Mesendoderm (in vitro differentiated cells): Measurements from ENCODE around the gene NKD2.

Experiments
- DNase-seq: peaks from one replicate; pipeline ENCODE4 v3.0.0; 2013
- H2AK5ac ChIP-seq: 2 replicates; pipeline ENCODE4 v1.6.1; 2013; ENCODE audit warnings: low read length, inconsistent platforms
- H2BK120ac ChIP-seq: 2 replicates; pipeline ENCODE4 v1.6.1; 2013; ENCODE audit warnings: low read depth, mild to moderate bottlenecking, low read length, moderate library complexity, mixed read lengths
- H2BK15ac ChIP-seq: replicated peaks from 2 replicates; pipeline ENCODE4 v1.6.1; 2013; ENCODE audit warnings: low read depth, mild to moderate bottlenecking, moderate library complexity
- H2BK5ac ChIP-seq: 2 replicates; pipeline ENCODE4 v1.6.1; 2013; ENCODE audit warnings: low read length, inconsistent platforms
- H3K18ac ChIP-seq: 2 replicates; pipeline ENCODE4 v1.6.1; 2013; ENCODE audit warnings: mild to moderate bottlenecking, low read length, mixed read lengths
- H3K23ac ChIP-seq: one replicate; pipeline ENCODE4 v1.6.1; 2013; ENCODE audit warnings: low read length
- H3K27ac ChIP-seq: 2 replicates; pipeline ENCODE4 v1.5.1; 2013; ENCODE audit warnings: low read depth, mild to moderate bottlenecking, inconsistent platforms, low read length, moderate library complexity
- H3K27me3 ChIP-seq: 2 replicates; pipeline ENCODE4 v1.6.1; 2013; ENCODE audit warnings: low read length, control low read depth, mild to moderate bottlenecking, inconsistent platforms; ENCODE audit not compliant: insufficient read depth, poor library complexity
- H3K36me3 ChIP-seq: 2 replicates; pipeline ENCODE4 v1.6.1; 2013; ENCODE audit warnings: low read length, inconsistent platforms; ENCODE audit not compliant: control insufficient read depth, insufficient read depth
- H3K4ac ChIP-seq: one replicate; pipeline ENCODE4 v1.6.1; 2013; ENCODE audit warnings: low read depth, mild to moderate bottlenecking, low read length, moderate library complexity
- H3K4me1 ChIP-seq: 2 replicates; pipeline ENCODE4 v1.6.1; 2013; ENCODE audit warnings: low read depth, low read length, inconsistent platforms; ENCODE audit not compliant: control insufficient read depth
- H3K4me2 ChIP-seq: 2 replicates; pipeline ENCODE4 v1.6.1; 2013; ENCODE audit warnings: low read length
- H3K4me3 ChIP-seq: 2 replicates; pipeline ENCODE4 v1.5.1; 2013; ENCODE audit warnings: mild to moderate bottlenecking, low read length
- H3K56ac ChIP-seq: one replicate; pipeline ENCODE4 v1.6.1; 2013; ENCODE audit warnings: low read length
- H3K79me1 ChIP-seq: 2 replicates; pipeline ENCODE4 v1.6.1; 2013; ENCODE audit warnings: low read length, inconsistent platforms
- H3K79me2 ChIP-seq: 2 replicates; pipeline ENCODE4 v1.6.1; 2013; ENCODE audit warnings: mild to moderate bottlenecking, low read length; ENCODE audit not compliant: control insufficient read depth, insufficient read depth
- H3K9ac ChIP-seq: 2 replicates; pipeline ENCODE4 v1.6.1; 2013; ENCODE audit warnings: low read length, inconsistent platforms
- H4K5ac ChIP-seq: one replicate; pipeline ENCODE4 v1.6.1; 2013; ENCODE audit warnings: low read length
- H4K8ac ChIP-seq: one replicate; pipeline ENCODE4 v1.6.1; 2013; ENCODE audit warnings: low read depth, mild to moderate bottlenecking, control low read depth, low read length, moderate library complexity
- WGBS: extraction: QIAGEN DNeasy Blood & Tissue Kit; methylation state at CpG from one replicate; pipeline ENCODE4 v1.1.7; 2013; ENCODE audit warnings: low lambda C conversion rate, missing lambda C conversion rate; ENCODE audit not compliant: insufficient coverage; ENCODE audit errors: extremely low coverage; 5-methylcytosine and 5-hydroxymethylcytosine counted together

Gene NKD2

GRCh38 chr5:1054018-1054798 lies 45.6 kb downstream of the NKD2 start:
- H3K56ac ChIP-seq: no peak overlapping the region
- H3K79me1 ChIP-seq: no peaks in the 10 kb centered on the region
- H3K9ac ChIP-seq: no peak overlapping the region
- no peak overlapping the region for H4K8ac ChIP-seq
- no peak overlapping the region for H3K27ac ChIP-seq
- H3K27me3 ChIP-seq: no peaks in the 10 kb centered on the region
- H3K36me3 ChIP-seq: no peaks in the 10 kb centered on the region
- no peak for DNase-seq
- no peak overlapping the region for H3K18ac ChIP-seq
- WGBS: no CpG with 5 or more reads among the region's 39 CpGs
- H2BK5ac ChIP-seq: no peak overlapping the region
- H2AK5ac ChIP-seq: no peak overlapping the region
- H3K4ac ChIP-seq: no peak overlapping the region
- H3K4me2 ChIP-seq: no peak overlapping the region
- H2BK15ac ChIP-seq: no peak overlapping the region
- H3K4me3 ChIP-seq: no peak overlapping the region
- no peak overlapping the region for H2BK120ac ChIP-seq
- H3K23ac ChIP-seq: no peak overlapping the region
- no peak overlapping the region for H4K5ac ChIP-seq
- H3K79me2 ChIP-seq: no peaks in the 10 kb centered on the region
- H3K4me1 ChIP-seq: no peaks in the 10 kb centered on the region

DNA sequence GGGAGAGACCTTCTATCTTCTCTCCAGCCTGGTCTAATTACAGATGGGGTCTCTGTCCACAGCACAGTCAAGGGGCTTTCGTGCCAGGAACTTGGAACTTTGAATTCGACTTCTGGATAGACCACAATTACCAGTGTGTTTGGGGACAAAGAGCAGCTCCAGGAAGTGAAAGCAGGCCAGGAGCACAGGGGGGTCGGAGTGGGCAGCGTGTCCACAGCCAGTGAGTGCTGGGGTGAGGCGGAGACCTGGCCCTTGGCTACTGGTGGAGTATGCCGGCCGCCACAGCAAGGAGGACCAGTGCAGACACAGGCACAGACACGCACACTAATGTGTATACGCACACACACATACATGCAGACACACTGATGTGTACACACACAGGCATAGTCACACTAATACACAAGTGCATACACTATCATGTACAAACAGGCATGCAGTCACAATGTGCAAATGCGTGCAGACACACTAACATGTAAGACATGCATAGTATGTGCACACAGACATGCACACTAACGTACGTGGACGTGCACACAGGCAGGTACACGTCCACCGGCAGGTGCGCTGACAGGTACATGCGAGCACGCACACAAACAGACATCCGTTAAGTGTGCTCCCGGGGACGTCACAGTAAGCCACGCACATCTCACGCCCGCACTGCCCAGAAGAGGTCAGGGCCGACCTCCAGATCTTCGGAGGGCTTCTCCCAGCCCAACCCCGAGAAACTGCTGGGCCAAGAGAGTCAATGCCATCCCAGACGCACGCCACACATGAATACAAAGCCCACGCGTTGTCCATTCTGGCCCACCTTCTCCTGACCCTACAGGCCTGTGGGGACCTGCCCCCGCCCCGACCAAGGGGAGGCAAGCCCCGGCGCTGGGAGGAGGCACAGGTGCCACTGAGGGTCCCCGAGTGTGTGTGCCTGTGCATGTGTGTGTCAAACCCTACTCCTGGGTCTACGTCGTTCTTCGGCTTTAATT lies 46.5 kb downstream of the NKD2 start:
- WGBS: no CpG with 5 or more reads among the region's 39 CpGs
- no peak overlapping the region for H3K56ac ChIP-seq
- no peaks in the 10 kb centered on the region for H3K79me1 ChIP-seq

DNA sequence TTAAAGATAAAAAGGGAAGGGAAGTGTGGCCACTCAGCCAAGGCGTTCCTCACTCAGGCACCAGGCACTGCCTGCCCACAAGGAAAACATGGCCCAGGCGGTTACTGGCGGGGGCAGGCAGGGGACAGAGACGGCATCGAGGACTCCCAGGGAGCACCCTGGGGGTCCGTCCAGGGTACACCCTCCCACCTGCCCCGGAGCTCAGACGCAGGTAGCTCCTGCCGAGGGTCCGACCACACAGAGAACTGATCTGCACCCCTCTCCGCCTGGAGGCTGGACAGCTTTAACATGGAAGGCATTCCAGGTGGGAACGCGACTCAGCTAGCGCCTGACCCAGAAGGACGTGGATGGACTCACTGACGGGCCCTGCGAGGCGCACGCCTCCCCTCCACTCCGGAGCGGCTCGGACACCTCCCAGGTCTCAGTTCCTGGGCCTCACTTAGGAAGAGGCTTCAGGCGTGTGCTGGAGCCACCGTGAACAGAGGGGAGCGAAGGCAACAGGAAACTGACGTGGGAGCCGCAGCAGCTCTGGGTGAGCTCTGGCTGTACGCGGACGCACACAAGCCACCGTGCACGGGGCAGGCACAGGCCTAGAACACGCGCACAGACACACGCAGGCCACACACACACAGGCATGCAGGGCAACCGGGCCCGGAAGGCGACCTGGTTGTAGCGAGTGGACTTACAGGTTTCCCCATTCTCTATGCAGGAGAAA lies 47.5 kb downstream of the NKD2 start:
- Histone ChIP-seq H3K4me2 (no peak overlapping the region), H4K5ac (no peak overlapping the region), H4K8ac (no peak overlapping the region), H2BK120ac (no peak overlapping the region), H3K4ac (no peak overlapping the region), H3K56ac (no peak overlapping the region), H3K27me3 (no peaks in the 10 kb centered on the region), H3K79me1 (no peaks in the 10 kb centered on the region), H2BK15ac (no peak overlapping the region), H2AK5ac (no peak overlapping the region), H3K4me1 (no peaks in the 10 kb centered on the region), H3K23ac (no peak overlapping the region), H3K36me3 (no peaks in the 10 kb centered on the region), H3K18ac (no peak overlapping the region), H2BK5ac (no peak overlapping the region), H3K4me3 (no peak overlapping the region), H3K9ac (no peak overlapping the region), H3K27ac (no peak overlapping the region), H3K79me2 (no peaks in the 10 kb centered on the region)
- DNase-seq: no peak
- no CpG with 5 or more reads among the region's 39 CpGs for WGBS

More for the DNA sequence above, 46.5 kb downstream of the NKD2 start:
- H3K27me3 ChIP-seq: no peaks in the 10 kb centered on the region
- no peak overlapping the region for H3K23ac ChIP-seq
- no peak overlapping the region for H3K18ac ChIP-seq
- H2BK120ac ChIP-seq: no peak overlapping the region
- no peak overlapping the region for H4K8ac ChIP-seq
- no peak overlapping the region for H2BK5ac ChIP-seq
- no peak overlapping the region for H3K4me2 ChIP-seq
- no peak overlapping the region for H3K27ac ChIP-seq
- no peak overlapping the region for H2AK5ac ChIP-seq
- H3K4me1 ChIP-seq: no peaks in the 10 kb centered on the region
- H2BK15ac ChIP-seq: no peak overlapping the region
- H4K5ac ChIP-seq: no peak overlapping the region
- H3K9ac ChIP-seq: no peak overlapping the region
- no peak overlapping the region for H3K4me3 ChIP-seq
- H3K4ac ChIP-seq: no peak overlapping the region
- no peaks in the 10 kb centered on the region for H3K79me2 ChIP-seq
- no peak for DNase-seq
- no peaks in the 10 kb centered on the region for H3K36me3 ChIP-seq

DNA sequence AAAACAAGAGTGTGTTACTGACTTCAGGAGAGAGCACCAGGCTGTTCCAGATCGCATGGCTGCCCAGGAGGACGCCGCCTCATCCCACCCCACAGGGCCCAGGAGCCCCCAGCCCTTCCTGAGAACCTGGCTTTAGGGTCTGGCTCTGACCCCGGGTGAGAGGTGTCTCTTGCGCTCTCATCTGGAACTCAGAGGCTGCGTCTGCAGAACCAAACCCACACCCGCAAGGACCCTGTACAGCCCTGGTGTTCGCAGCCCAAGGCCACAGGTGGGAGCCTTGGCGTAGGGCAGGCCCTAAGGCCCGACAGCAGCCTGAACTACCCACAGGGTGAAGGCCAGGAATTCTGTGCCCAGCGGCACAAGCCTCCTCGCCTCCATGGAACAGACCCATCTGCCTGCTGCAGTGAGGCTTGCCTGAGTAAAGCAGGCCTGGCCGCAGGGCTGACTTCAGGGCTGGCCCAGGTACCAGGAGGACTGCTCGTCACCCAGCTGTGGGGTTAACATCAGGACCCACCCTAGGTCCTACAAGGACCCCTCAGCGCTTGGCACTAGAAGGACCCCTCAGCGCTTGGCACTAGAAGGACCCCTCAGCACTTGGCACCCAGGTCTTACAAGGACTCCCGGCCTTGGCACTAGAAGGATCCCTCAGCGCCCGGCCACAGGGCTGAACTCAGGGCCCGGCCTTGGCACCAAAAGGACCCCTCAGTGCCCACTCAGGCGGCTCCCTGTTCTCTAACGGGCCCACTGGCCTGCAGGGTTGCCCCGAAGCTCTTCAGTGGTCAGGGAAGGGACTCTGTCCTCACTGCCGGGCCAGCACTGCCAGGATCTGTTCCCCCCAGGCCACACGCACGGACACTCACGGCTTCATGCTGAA lies 48.2 kb downstream of the NKD2 start:
- H3K4me1 ChIP-seq: no peaks in the 10 kb centered on the region
- H3K79me2 ChIP-seq: no peaks in the 10 kb centered on the region
- no peak overlapping the region for H4K5ac ChIP-seq
- no peak overlapping the region for H4K8ac ChIP-seq
- H3K18ac ChIP-seq: no peak overlapping the region
- H2AK5ac ChIP-seq: no peak overlapping the region
- H3K9ac ChIP-seq: no peak overlapping the region
- no peaks in the 10 kb centered on the region for H3K27me3 ChIP-seq
- no CpG with 5 or more reads among the region's 27 CpGs for WGBS
- no peak overlapping the region for H3K56ac ChIP-seq
- H3K27ac ChIP-seq: no peak overlapping the region
- no peak overlapping the region for H3K4ac ChIP-seq
- H2BK120ac ChIP-seq: no peak overlapping the region
- no peak overlapping the region for H2BK5ac ChIP-seq
- no peak overlapping the region for H3K23ac ChIP-seq
- H3K36me3 ChIP-seq: no peaks in the 10 kb centered on the region
- no peaks in the 10 kb centered on the region for H3K79me1 ChIP-seq
- no peak overlapping the region for H3K4me3 ChIP-seq
- DNase-seq: no peak
- no peak overlapping the region for H2BK15ac ChIP-seq
- no peak overlapping the region for H3K4me2 ChIP-seq

DNA sequence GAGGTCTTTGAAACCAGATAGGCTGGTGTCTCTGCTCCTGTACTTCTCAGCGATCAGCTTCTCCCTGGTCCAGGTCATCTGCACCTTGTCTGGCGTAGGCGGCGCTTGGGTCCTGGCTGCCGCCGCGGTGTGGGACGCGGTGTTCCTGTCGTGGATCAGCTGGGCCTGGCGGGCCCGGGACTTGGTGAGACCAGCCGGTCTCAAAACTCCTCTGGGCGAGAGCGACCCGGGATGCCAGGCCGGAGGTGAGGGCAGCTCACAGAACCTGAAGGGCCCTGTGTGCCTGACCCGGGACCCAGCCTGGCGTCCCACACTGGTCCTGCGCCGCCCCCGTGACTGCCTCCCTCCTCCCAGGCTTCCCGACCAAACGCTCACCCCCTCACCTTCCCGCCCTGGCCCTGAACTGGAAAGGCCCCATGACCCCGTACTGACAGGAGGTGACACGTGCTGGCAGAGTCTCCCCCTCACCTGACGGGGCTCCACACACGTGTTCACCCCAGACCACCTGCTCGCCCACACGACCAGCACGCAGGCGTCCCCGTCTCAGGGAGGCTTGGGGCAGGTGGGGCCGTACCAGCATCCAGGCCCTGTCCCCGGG lies 49.0 kb downstream of the NKD2 start:
- Histone ChIP-seq H3K36me3 (no peaks in the 10 kb centered on the region), H3K18ac (no peak overlapping the region), H4K8ac (no peak overlapping the region), H3K4ac (no peak overlapping the region), H3K4me2 (no peak overlapping the region), H3K4me3 (no peak overlapping the region), H3K27ac (no peak overlapping the region), H3K23ac (no peak overlapping the region), H3K4me1 (no peaks in the 10 kb centered on the region), H3K56ac (no peak overlapping the region), H4K5ac (no peak overlapping the region), H3K9ac (no peak overlapping the region), H2BK15ac (no peak overlapping the region), H3K79me1 (no peaks in the 10 kb centered on the region), H2BK5ac (no peak overlapping the region), H3K79me2 (no peaks in the 10 kb centered on the region), H3K27me3 (no peaks in the 10 kb centered on the region), H2BK120ac (no peak overlapping the region), H2AK5ac (no peak overlapping the region)
- DNase-seq: no peak
- no CpG with 5 or more reads among the region's 36 CpGs for WGBS
